Endothelial cell of umbilical vein (primary cell): ENCODE measurements around the gene RPP25L. TPM values are rescaled to one million over a fixed set of nuclear protein-coding genes. Genes with fewer than 3 reads are reported as not detected.

Experiments
- BruUV-seq: library from RNA; stranded (reverse); fragments of 400-500 nt; replicated peaks from 2 replicates; lab custom pipeline; 2021; lab: Mats Ljungman, UMichigan
- CTCF ChIA-PET: fragments of 300-600, 350-600 bp; sonication (Branson Sonifier 250); formaldehyde crosslinking; loops from one replicate; lab custom pipeline; 2021; ENCODE audit warnings: antibody characterized with exemption, inconsistent platforms; lab: Charles Lee
- POLR2A ChIA-PET: fragments of 300-600, 350-600 bp; sonication (Branson Sonifier 250); formaldehyde crosslinking; loops from one replicate; lab custom pipeline; 2021; ENCODE audit warnings: antibody characterized with exemption, inconsistent platforms; lab: Charles Lee
- DNase-seq: peaks from one replicate; pipeline ENCODE4 v3.0.0-alpha.2; 2011; ENCODE audit warnings: low read depth, low spot score
- FAIRE-seq: peaks from 2 replicates; lab custom pipeline; 2011; peaks lifted over from hg19 to GRCh38; lab: Jason Lieb, UNC
- H2AFZ ChIP-seq: 2 replicates; pipeline ENCODE4 v1.6.0; 2012; ENCODE audit warnings: low read depth, low read length, control low read depth, inconsistent platforms
- H3K27ac ChIP-seq: 2 replicates; pipeline ENCODE4 v1.5.1; 2011; ENCODE audit warnings: low read depth, mild to moderate bottlenecking, control low read depth, low read length, moderate library complexity; ENCODE audit not compliant: insufficient read depth
- H3K27me3 ChIP-seq, 2 experiments: 2 replicates each; pipeline versions ENCODE4 v1.6.0 to v1.6.1; 2011; ENCODE audit warnings: low read length in 2 of 2, mixed read lengths in 1 of 2; ENCODE audit not compliant: control insufficient read depth in 2 of 2, insufficient read depth in 2 of 2
- H3K36me3 ChIP-seq, 2 experiments: 2 replicates in 1 of 2; 3 replicates in 1 of 2; pipeline ENCODE4 v1.5.1; 2011; ENCODE audit warnings: low read length in 2 of 2, mild to moderate bottlenecking in 1 of 2, moderate library complexity in 1 of 2; ENCODE audit not compliant: control insufficient read depth in 2 of 2, insufficient read depth in 2 of 2; ENCODE audit errors: extremely low read depth in 1 of 2
- H3K4me1 ChIP-seq: 3 replicates; pipeline ENCODE4 v1.5.1; 2011; ENCODE audit warnings: mild to moderate bottlenecking, low read length; ENCODE audit not compliant: control insufficient read depth, insufficient read depth; ENCODE audit errors: extremely low read depth
- H3K4me2 ChIP-seq: 2 replicates; pipeline ENCODE4 v1.6.1; 2011; ENCODE audit warnings: low read length, control low read depth, mixed read lengths; ENCODE audit not compliant: insufficient read depth
- H3K4me3 ChIP-seq, 3 experiments: fragments of 200-600 bp in 1 of 3; sonication (generic), shearing (Covaris generic) in 1 of 3; replicated peaks in 1 of 3; 2 replicates each; pipeline ENCODE4 v1.5.1; 2011 to 2016; ENCODE audit warnings: control low read depth in 3 of 3, low read length in 3 of 3, mild to moderate bottlenecking in 2 of 3, inconsistent platforms in 1 of 3, low read depth in 1 of 3, moderate library complexity in 1 of 3; ENCODE audit not compliant: insufficient read depth in 1 of 3
- H3K79me2 ChIP-seq: 2 replicates; pipeline ENCODE4 v1.6.0; 2012; ENCODE audit warnings: low read length, inconsistent platforms; ENCODE audit not compliant: control insufficient read depth, insufficient read depth
- H3K9ac ChIP-seq: replicated peaks from 2 replicates; pipeline ENCODE3; 2011; ENCODE audit warnings: low read length, control low read depth; ENCODE audit not compliant: insufficient read depth; ENCODE audit errors: extremely low read depth
- H3K9me1 ChIP-seq: replicated peaks from 3 replicates; pipeline ENCODE4 v1.6.0; 2011; ENCODE audit warnings: mild to moderate bottlenecking, low read length; ENCODE audit not compliant: control insufficient read depth, insufficient read depth; ENCODE audit errors: extremely low read depth
- H3K9me3 ChIP-seq: replicated peaks from 2 replicates; pipeline ENCODE4 v1.5.1; 2012; ENCODE audit warnings: low read length, inconsistent platforms; ENCODE audit not compliant: control insufficient read depth, insufficient read depth
- H4K20me1 ChIP-seq: replicated peaks from 2 replicates; pipeline ENCODE3; 2011; ENCODE audit warnings: mild to moderate bottlenecking, low read length; ENCODE audit not compliant: control insufficient read depth, insufficient read depth; ENCODE audit errors: extremely low read depth
- EZH2 ChIP-seq: IDR thresholded peaks from 2 replicates; pipeline ENCODE4 v1.6.1; 2012; ENCODE audit warnings: borderline replicate concordance, low read depth, mild to moderate bottlenecking, moderate library complexity, low read length, inconsistent platforms; ENCODE audit not compliant: severe bottlenecking
- FOS ChIP-seq: IDR thresholded peaks from 2 replicates; pipeline ENCODE4 v1.6.1; 2011; ENCODE audit warnings: mild to moderate bottlenecking, low read length, moderate library complexity, borderline replicate concordance; ENCODE audit not compliant: insufficient read depth
- GATA2 ChIP-seq: IDR thresholded peaks from 2 replicates; pipeline ENCODE4 v1.7.0; 2011; ENCODE audit warnings: low read depth, mild to moderate bottlenecking, moderate library complexity, mixed read lengths, low read length; ENCODE audit not compliant: insufficient read length, insufficient read depth
- JUN ChIP-seq: IDR thresholded peaks from 2 replicates; pipeline ENCODE4 v1.6.1; 2011; ENCODE audit warnings: borderline replicate concordance, low read depth; ENCODE audit not compliant: insufficient read length, insufficient read depth
- MYC ChIP-seq: IDR thresholded peaks from one replicate; pipeline ENCODE4 v1.6.1; 2011; ENCODE audit warnings: mild to moderate bottlenecking, low read depth, low read length
- POLR2A ChIP-seq: IDR thresholded peaks from 2 replicates; pipeline ENCODE4 v1.6.1; 2012; ENCODE audit warnings: low read depth, mild to moderate bottlenecking, control low read depth, low read length
- POLR2AphosphoS5 ChIP-seq: IDR thresholded peaks from 2 replicates; pipeline ENCODE4 v1.6.1; 2012; ENCODE audit warnings: low read depth, mild to moderate bottlenecking, control low read depth, low read length, moderate library complexity; ENCODE audit not compliant: insufficient read depth
- dilution Hi-C: fragments of 300-500 bp; cut with MboI; formaldehyde crosslinking; loops from one replicate; pipeline ENCODE4 v1.15.0; 2019; ENCODE audit warnings: low sequenced_read_pairs; ENCODE audit not compliant: extremely low pct_ligation_motif_present
- intact Hi-C: fragments of 100-400 bp; cut with micrococcal nuclease; formaldehyde crosslinking; loops from one replicate; pipeline ENCODE4 v1.10.0; 2022
- polyA plus RNA-seq, 4 experiments: library from polyadenylated mRNA; depleted of rRNA in 3 of 4; stranded (reverse) in 3 of 4; unstranded in 1 of 4; fragments of >200 nt; gene quantifications; 2 replicates each; pipeline versions ENCODE4 v1.2.1 to v1.2.3, GENCODE V29; 2011 to 2012; ENCODE audit warnings: missing spikeins in 1 of 4
- total RNA-seq: library from RNA; stranded (reverse); gene quantifications from 2 replicates; pipeline ENCODE4 v1.2.3, GENCODE V29; 2021
- TF ChIP-seq, protein P1 (sequence below): IDR thresholded peaks from 2 replicates; pipeline ENCODE4 v1.6.1; 2011; ENCODE audit not compliant: insufficient read depth, insufficient read length
- TF ChIP-seq, protein P2 (sequence below), 2 donors: IDR thresholded peaks; 1 replicate in 1 of 2; 2 replicates in 1 of 2; pipeline ENCODE4 v1.5.1; 2011; ENCODE audit warnings: low read length in 2 of 2, mild to moderate bottlenecking in 2 of 2, moderate library complexity in 2 of 2, control low read depth in 1 of 2, inconsistent platforms in 1 of 2, low read depth in 1 of 2; ENCODE audit not compliant: insufficient read depth in 1 of 2; ENCODE audit errors: extremely low read depth in 1 of 2

The RPP25L gene
- total and polyA plus RNA-seq, 2 donors (not counting 3 experiments of a cell fraction or from before 2014, with no cell fraction given): 15.7 to 41.0 TPM

DNA sequence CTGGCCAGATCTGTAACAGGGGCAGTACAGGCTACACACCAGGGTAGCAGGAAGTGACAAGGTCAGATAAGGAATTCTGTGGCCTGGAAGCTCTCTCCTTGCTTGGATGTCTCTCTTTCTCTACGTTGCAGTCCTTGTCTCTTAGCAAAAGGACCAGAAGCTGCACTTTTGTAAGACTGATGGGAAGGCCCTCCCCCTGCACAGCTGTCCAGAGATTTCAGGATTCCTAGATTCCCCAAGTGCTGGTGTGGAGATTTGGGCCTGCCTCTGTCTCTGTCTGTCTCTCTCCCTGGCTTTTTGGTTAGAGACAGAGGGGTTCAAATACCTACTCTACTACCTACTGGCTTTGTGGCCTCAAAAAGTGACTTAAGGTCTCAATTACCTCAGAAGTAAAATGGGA lies 12.4 kb downstream of the RPP25L start:
- Histone ChIP-seq H4K20me1 (no peaks in the 10 kb centered on the region), H3K79me2 (no peaks in the 10 kb centered on the region), H2AFZ (no peak overlapping the region), H3K4me3 (no peak overlapping the region), H3K4me2 (no peak overlapping the region), H3K27me3 (peaks cover 0 to 15% of the 10 kb centered on the region in 2 experiments), H3K4me1 (no peaks in the 10 kb centered on the region), H3K9ac (no peak overlapping the region), H3K27ac (no peak overlapping the region), H3K36me3 (no peaks in the 10 kb centered on the region), H3K9me1 (no peaks in the 10 kb centered on the region), H3K9me3 (no peaks in the 10 kb centered on the region)
- TF ChIP-seq JUN (no peak), POLR2A (no peak), GATA2 (no peak), MYC (no peak), POLR2AphosphoS5 (no peak), FOS (no peak), EZH2 (no peak)
- TF ChIP-seq, protein P1, sequence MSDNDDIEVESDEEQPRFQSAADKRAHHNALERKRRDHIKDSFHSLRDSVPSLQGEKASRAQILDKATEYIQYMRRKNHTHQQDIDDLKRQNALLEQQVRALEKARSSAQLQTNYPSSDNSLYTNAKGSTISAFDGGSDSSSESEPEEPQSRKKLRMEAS: no peak
- TF ChIP-seq, protein P2, sequence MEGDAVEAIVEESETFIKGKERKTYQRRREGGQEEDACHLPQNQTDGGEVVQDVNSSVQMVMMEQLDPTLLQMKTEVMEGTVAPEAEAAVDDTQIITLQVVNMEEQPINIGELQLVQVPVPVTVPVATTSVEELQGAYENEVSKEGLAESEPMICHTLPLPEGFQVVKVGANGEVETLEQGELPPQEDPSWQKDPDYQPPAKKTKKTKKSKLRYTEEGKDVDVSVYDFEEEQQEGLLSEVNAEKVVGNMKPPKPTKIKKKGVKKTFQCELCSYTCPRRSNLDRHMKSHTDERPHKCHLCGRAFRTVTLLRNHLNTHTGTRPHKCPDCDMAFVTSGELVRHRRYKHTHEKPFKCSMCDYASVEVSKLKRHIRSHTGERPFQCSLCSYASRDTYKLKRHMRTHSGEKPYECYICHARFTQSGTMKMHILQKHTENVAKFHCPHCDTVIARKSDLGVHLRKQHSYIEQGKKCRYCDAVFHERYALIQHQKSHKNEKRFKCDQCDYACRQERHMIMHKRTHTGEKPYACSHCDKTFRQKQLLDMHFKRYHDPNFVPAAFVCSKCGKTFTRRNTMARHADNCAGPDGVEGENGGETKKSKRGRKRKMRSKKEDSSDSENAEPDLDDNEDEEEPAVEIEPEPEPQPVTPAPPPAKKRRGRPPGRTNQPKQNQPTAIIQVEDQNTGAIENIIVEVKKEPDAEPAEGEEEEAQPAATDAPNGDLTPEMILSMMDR (IDR thresholded peaks at IDR 0.05; ENCODE audit: extremely low read depth in 1 of 2, insufficient read depth in 1 of 2, low read depth in 1 of 2, low read length in 2 of 2): no peak
- DNase-seq (no peak), FAIRE-seq (no peak)
- BruUV-seq: no TSS peak
- CTCF ChIA-PET: interaction anchor here (1.3 to 3.1 kb wide), 4 partner anchors 14 to 196 kb away, joined by 3 to 18 read pairs (median 7); no protein-coding TSS in a partner anchor
- intact Hi-C loops: no loop called here
- POLR2A ChIA-PET: no interaction called here
- dilution Hi-C loops: no loop called here
